ENCODE results near the gene AARSD1.

Gene AARSD1

GRCh38 chr17:42992872-42993271, 28.6 kb upstream of the AARSD1 start:
- H3K36me3 ChIP-seq, result peaks cover 58% of the 10 kb centered on the region
- no peak for TF ChIP-seq CTCF (IDR thresholded peaks at IDR 0.05; ENCODE audit: low read depth, low read length)
- no peak for DNase-seq
- H3K4me1 ChIP-seq, result no peaks in the 10 kb centered on the region
- H3K9me3 ChIP-seq, result no peaks in the 10 kb centered on the region
- no peak overlapping the region for H3K4me3 ChIP-seq (ENCODE audit: low read depth, low read length)
- no peaks in the 10 kb centered on the region for H3K27me3 ChIP-seq

- Histone ChIP-seq H3K36me3 (peaks cover 71% of the 10 kb centered on the region), H3K4me3 (ENCODE audit: low read depth, low read length) (no peak overlapping the region), H3K27me3 (no peaks in the 10 kb centered on the region), H3K4me1 (no peaks in the 10 kb centered on the region), H3K9me3 (no peaks in the 10 kb centered on the region)
- DNase-seq, result no peak
- no peak for TF ChIP-seq CTCF (IDR thresholded peaks at IDR 0.05; ENCODE audit: low read depth, low read length)
These were observed 27.2 kb upstream of the AARSD1 start for GRCh38 chr17:42991471-42991870.

- Histone ChIP-seq H3K4me3 (ENCODE audit: low read depth, low read length) (no peak overlapping the region), H3K4me1 (no peaks in the 10 kb centered on the region), H3K9me3 (no peaks in the 10 kb centered on the region), H3K27me3 (no peaks in the 10 kb centered on the region), H3K36me3 (peaks cover 79% of the 10 kb centered on the region)
- no peak for DNase-seq
- no peak for TF ChIP-seq CTCF (IDR thresholded peaks at IDR 0.05; ENCODE audit: low read depth, low read length)
These were observed 25.7 kb upstream of the AARSD1 start for GRCh38 chr17:42989726-42990652.

GRCh38 chr17:42989141-42989540, 24.9 kb upstream of the AARSD1 start:
- Histone ChIP-seq H3K4me3 (ENCODE audit: low read depth, low read length) (no peak overlapping the region), H3K27me3 (no peaks in the 10 kb centered on the region), H3K9me3 (no peaks in the 10 kb centered on the region), H3K4me1 (no peaks in the 10 kb centered on the region), H3K36me3 (peaks cover 81% of the 10 kb centered on the region)
- no peak for DNase-seq
- no peak for TF ChIP-seq CTCF (IDR thresholded peaks at IDR 0.05; ENCODE audit: low read depth, low read length)

GRCh38 chr17:42985225-42985624, 21.0 kb upstream of the AARSD1 start:
- Histone ChIP-seq H3K4me3 (ENCODE audit: low read depth, low read length) (no peak overlapping the region), H3K9me3 (no peaks in the 10 kb centered on the region), H3K4me1 (no peaks in the 10 kb centered on the region), H3K36me3 (peaks cover 46% of the 10 kb centered on the region), H3K27me3 (no peaks in the 10 kb centered on the region)
- no peak for DNase-seq
- no peak for TF ChIP-seq CTCF (IDR thresholded peaks at IDR 0.05; ENCODE audit: low read depth, low read length)

GRCh38 chr17:42982266-42982665, 18.0 kb upstream of the AARSD1 start:
- no peak overlapping the region for H3K4me3 ChIP-seq (ENCODE audit: low read depth, low read length)
- TF ChIP-seq CTCF (IDR thresholded peaks at IDR 0.05; ENCODE audit: low read depth, low read length), result no peak
- no peaks in the 10 kb centered on the region for H3K27me3 ChIP-seq
- no peak for DNase-seq
- H3K36me3 ChIP-seq, result peaks cover 17% of the 10 kb centered on the region
- no peaks in the 10 kb centered on the region for H3K9me3 ChIP-seq
- H3K4me1 ChIP-seq, result peaks cover 5% of the 10 kb centered on the region; the same call in 1 of the 2 replicates

Data from BE2C (cell line).